ENCODE measurements around the gene CNOT11. TPM values are rescaled to one million over a fixed set of nuclear protein-coding genes. Genes with fewer than 3 reads are reported as not detected.

Gene CNOT11
- total RNA-seq, 1 donor from 2014 or later, result 65.0 TPM

GRCh38 chr2:101300164-101300563 lies 47.5 kb downstream of the CNOT11 start:
- Mint-ChIP-seq H3K4me1 (peaks cover 54% of the 10 kb centered on the region), H3K27me3 (no peaks in the 10 kb centered on the region), H3K9me3 (no peaks in the 10 kb centered on the region), H3K4me3 (peak overlapping the region; percentile 4), H3K36me3 (ENCODE audit: low read depth) (peaks cover 41% of the 10 kb centered on the region), H3K27ac (no peak overlapping the region)
- DNase-seq, result no peak
- intact Hi-C loops (cut with micrococcal nuclease), result loop anchor here (10.0 kb wide), 1 partner anchor 175 kb away; the partner anchor contains the start of gene RFX8

- intact Hi-C loops (cut with micrococcal nuclease), result loop anchor here (10.0 kb wide), 1 partner anchor 174 kb away; the partner anchor contains the start of gene RFX8
- no peaks in the 10 kb centered on the region for H3K9me3 Mint-ChIP-seq
- H3K27ac Mint-ChIP-seq, result no peak overlapping the region
- H3K4me1 Mint-ChIP-seq, result peaks cover 60% of the 10 kb centered on the region
- no peaks in the 10 kb centered on the region for H3K27me3 Mint-ChIP-seq
- no peak overlapping the region for H3K4me3 Mint-ChIP-seq
- no peak for DNase-seq
- peaks cover 48% of the 10 kb centered on the region for H3K36me3 Mint-ChIP-seq (ENCODE audit: low read depth)
Observed at GRCh38 chr2:101300836-101301235, 48.1 kb downstream of the CNOT11 start.

GRCh38 chr2:101302016-101302415 lies 49.3 kb downstream of the CNOT11 start:
- DNase-seq, result no peak
- Mint-ChIP-seq H3K27ac (no peak overlapping the region), H3K36me3 (ENCODE audit: low read depth) (peaks cover 50% of the 10 kb centered on the region), H3K27me3 (no peaks in the 10 kb centered on the region), H3K4me1 (peaks cover 62% of the 10 kb centered on the region), H3K9me3 (no peaks in the 10 kb centered on the region), H3K4me3 (no peak overlapping the region)
- intact Hi-C loops (cut with micrococcal nuclease), result loop anchor here (10.0 kb wide), 1 partner anchor 173 kb away; the partner anchor contains the start of gene RFX8

- Mint-ChIP-seq H3K27me3 (no peaks in the 10 kb centered on the region), H3K9me3 (no peaks in the 10 kb centered on the region), H3K27ac (no peak overlapping the region), H3K36me3 (ENCODE audit: low read depth) (peaks cover 47% of the 10 kb centered on the region), H3K4me3 (no peak overlapping the region), H3K4me1 (peaks cover 62% of the 10 kb centered on the region)
- no peak for DNase-seq
- intact Hi-C loops (cut with micrococcal nuclease), result loop anchor here (10.0 kb wide), 1 partner anchor 171 kb away; the partner anchor contains the start of gene RFX8
Observed at GRCh38 chr2:101303688-101304087, 51.0 kb downstream of the CNOT11 start.

GRCh38 chr2:101305035-101305434 lies 52.3 kb downstream of the CNOT11 start:
- H3K36me3 Mint-ChIP-seq (ENCODE audit: low read depth), result peaks cover 38% of the 10 kb centered on the region
- peaks cover 60% of the 10 kb centered on the region for H3K4me1 Mint-ChIP-seq
- DNase-seq, result no peak
- H3K27ac Mint-ChIP-seq, result peak overlapping the region; percentile 80
- H3K27me3 Mint-ChIP-seq, result no peaks in the 10 kb centered on the region
- peak overlapping the region; percentile 88 for H3K4me3 Mint-ChIP-seq
- no peaks in the 10 kb centered on the region for H3K9me3 Mint-ChIP-seq
- intact Hi-C loops (cut with micrococcal nuclease), result loop anchor here (1.0 to 10.0 kb wide), 7 partner anchors 33 to 1062 kb away; partner anchors contain the start of genes MAP4K4, PDCL3, RFX8 and TBC1D8

- H3K36me3 Mint-ChIP-seq (ENCODE audit: low read depth), result peaks cover 37% of the 10 kb centered on the region
- no peaks in the 10 kb centered on the region for H3K27me3 Mint-ChIP-seq
- DNase-seq, result no peak
- no peaks in the 10 kb centered on the region for H3K9me3 Mint-ChIP-seq
- peak overlapping the region; percentile 88 for H3K4me3 Mint-ChIP-seq
- peaks cover 64% of the 10 kb centered on the region for H3K4me1 Mint-ChIP-seq
- peak overlapping the region; percentile 80 for H3K27ac Mint-ChIP-seq
- intact Hi-C loops (cut with micrococcal nuclease), result loop anchor here (1.0 to 10.0 kb wide), 8 partner anchors 33 to 1062 kb away; partner anchors contain the start of genes MAP4K4, PDCL3, RFX8 and RPL31
Observed at GRCh38 chr2:101305492-101306078, 52.9 kb downstream of the CNOT11 start.

GRCh38 chr2:101306410-101306809 lies 53.7 kb downstream of the CNOT11 start:
- intact Hi-C loops (cut with micrococcal nuclease), result loop anchor here (2.0 to 10.0 kb wide), 7 partner anchors 36 to 1061 kb away; partner anchors contain the start of genes MAP4K4, PDCL3, RFX8 and RPL31
- Mint-ChIP-seq H3K9me3 (no peaks in the 10 kb centered on the region), H3K36me3 (ENCODE audit: low read depth) (peaks cover 37% of the 10 kb centered on the region), H3K27me3 (no peaks in the 10 kb centered on the region), H3K4me1 (peaks cover 67% of the 10 kb centered on the region), H3K4me3 (peak overlapping the region; percentile 88), H3K27ac (peak overlapping the region; percentile 96)
- DNase-seq, result peak; percentile 71

- peak overlapping the region; percentile 88 for H3K4me3 Mint-ChIP-seq
- H3K4me1 Mint-ChIP-seq, result peaks cover 66% of the 10 kb centered on the region
- DNase-seq, result peak; percentile 69
- H3K9me3 Mint-ChIP-seq, result no peaks in the 10 kb centered on the region
- H3K27ac Mint-ChIP-seq, result peak overlapping the region; percentile 96
- no peaks in the 10 kb centered on the region for H3K27me3 Mint-ChIP-seq
- peaks cover 31% of the 10 kb centered on the region for H3K36me3 Mint-ChIP-seq (ENCODE audit: low read depth)
- intact Hi-C loops (cut with micrococcal nuclease), result loop anchor here (1.0 to 10.0 kb wide), 9 partner anchors 21 to 1060 kb away; partner anchors contain the start of genes CNOT11, MAP4K4, PDCL3 and RFX8
Observed at GRCh38 chr2:101307503-101307902, 54.8 kb downstream of the CNOT11 start.

GRCh38 chr2:101307950-101308431 lies 55.3 kb downstream of the CNOT11 start:
- H3K4me1 Mint-ChIP-seq, result peaks cover 62% of the 10 kb centered on the region
- intact Hi-C loops (cut with micrococcal nuclease), result loop anchor here (1.0 to 10.0 kb wide), 9 partner anchors 20 to 1059 kb away; partner anchors contain the start of genes CNOT11, MAP4K4, PDCL3 and RFX8
- H3K9me3 Mint-ChIP-seq, result no peaks in the 10 kb centered on the region
- peak overlapping the region; percentile 88 for H3K4me3 Mint-ChIP-seq
- DNase-seq, result no peak
- peaks cover 28% of the 10 kb centered on the region for H3K36me3 Mint-ChIP-seq (ENCODE audit: low read depth)
- H3K27me3 Mint-ChIP-seq, result no peaks in the 10 kb centered on the region
- peak overlapping the region; percentile 96 for H3K27ac Mint-ChIP-seq

- no peaks in the 10 kb centered on the region for H3K27me3 Mint-ChIP-seq
- H3K36me3 Mint-ChIP-seq (ENCODE audit: low read depth), result peaks cover 28% of the 10 kb centered on the region
- peak within 1 kb of the TSS; percentile 96 for H3K27ac Mint-ChIP-seq
- peak within 1 kb of the TSS; percentile 88 for H3K4me3 Mint-ChIP-seq
- H3K4me1 Mint-ChIP-seq, result peaks cover 63% of the 10 kb centered on the region
- H3K9me3 Mint-ChIP-seq, result no peaks in the 10 kb centered on the region
- intact Hi-C loops (cut with micrococcal nuclease), result loop anchor here (5.0 to 10.0 kb wide), 6 partner anchors 34 to 1059 kb away; partner anchors contain the start of genes MAP4K4, PDCL3, RFX8 and TBC1D8
- peak; percentile 98 for DNase-seq
Observed at GRCh38 chr2:101308432-101309210, 55.9 kb downstream of the CNOT11 start, which contains the start of gene RNF149. RNF149 (minus strand) TSS chr2:101308701; CDS start chr2:101308588, 113 bp downstream.

GRCh38 chr2:101310090-101310833 lies 57.6 kb downstream of the CNOT11 start:
- Mint-ChIP-seq H3K4me3 (peak overlapping the region; percentile 88), H3K4me1 (peaks cover 52% of the 10 kb centered on the region), H3K27ac (no peak overlapping the region), H3K36me3 (ENCODE audit: low read depth) (peaks cover 16% of the 10 kb centered on the region), H3K27me3 (no peaks in the 10 kb centered on the region), H3K9me3 (no peaks in the 10 kb centered on the region)
- no peak for DNase-seq
- intact Hi-C loops (cut with micrococcal nuclease), result no loop called here

GRCh38 chr2:101310834-101311695 lies 58.4 kb downstream of the CNOT11 start:
- H3K4me3 Mint-ChIP-seq, result peak overlapping the region; percentile 40
- H3K27ac Mint-ChIP-seq, result peak overlapping the region; percentile 25
- intact Hi-C loops (cut with micrococcal nuclease), result no loop called here
- peaks cover 49% of the 10 kb centered on the region for H3K4me1 Mint-ChIP-seq
- DNase-seq, result no peak
- no peaks in the 10 kb centered on the region for H3K27me3 Mint-ChIP-seq
- peaks cover 9% of the 10 kb centered on the region for H3K36me3 Mint-ChIP-seq (ENCODE audit: low read depth)
- no peaks in the 10 kb centered on the region for H3K9me3 Mint-ChIP-seq

Data from activated CD4-positive, alpha-beta T cell treated with anti-CD3 and anti-CD28 coated beads, Interleukin-2, amount 10 ng/mL, durations not matched to agents 24 days and 14 days (primary cell).